Liver (tissue), 9 donors: ENCODE measurements around the gene GOSR2. TPM values are rescaled to one million over a fixed set of nuclear protein-coding genes. Genes with fewer than 3 reads are reported as not detected.
"Not testable (repeated sequence)": the region's sequence is repeated elsewhere in the genome, so short reads cannot be mapped to it uniquely, and the experiment has no call there.

Experiments used
- DNase-seq: peaks from one replicate; pipeline ENCODE4 v3.0.0-alpha.2; 2017; ENCODE audit warnings: low spot score
- H3K27ac ChIP-seq, 2 donors: one replicate each; pipeline ENCODE4 v1.7.0; 2013; ENCODE audit warnings: inconsistent platforms in 2 of 2, low read length in 2 of 2, control low read depth in 1 of 2, low read depth in 1 of 2, mild to moderate bottlenecking in 1 of 2
- H3K27me3 ChIP-seq, 4 donors: one replicate each; pipeline versions ENCODE4 v1.6.1 to v1.7.0; 2013; ENCODE audit warnings: low read length in 3 of 4, inconsistent platforms in 1 of 4, mild to moderate bottlenecking in 1 of 4, moderate library complexity in 1 of 4; ENCODE audit not compliant: control insufficient read depth in 4 of 4, insufficient read depth in 4 of 4
- H3K36me3 ChIP-seq, 4 donors: one replicate each; pipeline versions ENCODE4 v1.6.1 to v1.7.0; 2013; ENCODE audit warnings: low read length in 3 of 4, mild to moderate bottlenecking in 3 of 4, low read depth in 1 of 4, moderate library complexity in 1 of 4; ENCODE audit not compliant: control insufficient read depth in 4 of 4, insufficient read depth in 3 of 4
- H3K4me1 ChIP-seq, 4 donors: one replicate each; pipeline versions ENCODE4 v1.6.1 to v1.7.0; 2013; ENCODE audit warnings: low read length in 3 of 4, mild to moderate bottlenecking in 3 of 4, moderate library complexity in 1 of 4; ENCODE audit not compliant: control insufficient read depth in 4 of 4, insufficient read depth in 4 of 4
- H3K4me3 ChIP-seq, 3 donors: one replicate each; pipeline versions ENCODE4 v1.6.1 to v1.7.0; 2013; ENCODE audit warnings: low read length in 3 of 3, control low read depth in 1 of 3, low read depth in 1 of 3, mild to moderate bottlenecking in 1 of 3
- H3K9ac ChIP-seq, 2 donors: one replicate each; pipeline ENCODE4 v1.7.0; 2013; ENCODE audit warnings: low read length in 2 of 2, mild to moderate bottlenecking in 2 of 2, moderate library complexity in 2 of 2, control low read depth in 1 of 2, low read depth in 1 of 2
- H3K9me3 ChIP-seq, 4 donors: one replicate each; pipeline versions ENCODE4 v1.6.1 to v1.7.0; 2013; ENCODE audit warnings: low read length in 3 of 4; ENCODE audit not compliant: control insufficient read depth in 4 of 4
- EGR1 ChIP-seq, 2 donors: IDR thresholded peaks; 2 replicates each; pipeline ENCODE4 v1.6.1; 2016 to 2018; ENCODE audit warnings: antibody characterized with exemption in 2 of 2, low read depth in 2 of 2
- FOXA1 ChIP-seq: IDR thresholded peaks from 2 replicates; pipeline ENCODE4 v1.6.1; 2016; ENCODE audit warnings: antibody characterized with exemption
- FOXA2 ChIP-seq: IDR thresholded peaks from 2 replicates; pipeline ENCODE4 v1.6.1; 2016; ENCODE audit warnings: antibody characterized with exemption
- HNF4A ChIP-seq, 2 donors: conservative IDR thresholded peaks; 2 replicates each; pipeline ENCODE4 v1.6.1; 2016; ENCODE audit warnings: antibody characterized with exemption in 2 of 2, mild to moderate bottlenecking in 2 of 2
- HNF4G ChIP-seq: IDR thresholded peaks from 2 replicates; pipeline ENCODE4 v1.6.1; 2016; ENCODE audit warnings: antibody characterized with exemption
- JUND ChIP-seq, 2 donors: IDR thresholded peaks; 2 replicates each; pipeline ENCODE4 v1.6.1; 2016; ENCODE audit warnings: antibody characterized with exemption in 2 of 2
- MAX ChIP-seq: IDR thresholded peaks from 2 replicates; pipeline ENCODE4 v1.6.1; 2016; ENCODE audit warnings: antibody characterized with exemption
- NR2F2 ChIP-seq: IDR thresholded peaks from 2 replicates; pipeline ENCODE4 v1.6.1; 2016; ENCODE audit warnings: antibody characterized with exemption
- RAD21 ChIP-seq, 2 donors: IDR thresholded peaks; 2 replicates each; pipeline ENCODE4 v1.6.1; 2016; ENCODE audit warnings: antibody characterized with exemption in 2 of 2, mild to moderate bottlenecking in 2 of 2
- REST ChIP-seq: IDR thresholded peaks from 2 replicates; pipeline ENCODE4 v1.6.1; 2016; ENCODE audit warnings: antibody characterized with exemption, mild to moderate bottlenecking
- TAF1 ChIP-seq: conservative IDR thresholded peaks from 2 replicates; pipeline ENCODE4 v1.6.1; 2016; ENCODE audit warnings: antibody characterized with exemption, mild to moderate bottlenecking
- WGBS: extraction: QIAGEN DNeasy Blood & Tissue Kit; methylation state at CpG from one replicate; pipeline ENCODE4 v1.1.7; 2013; 5-methylcytosine and 5-hydroxymethylcytosine counted together
- polyA plus RNA-seq, 2 donors: library from polyadenylated mRNA; stranded (reverse) in 1 of 2; unstranded in 1 of 2; fragments of 200-250 nt in 1 of 2; fragments of >200 nt in 1 of 2; fragmentation: Nextera tagmentation in 1 of 2; extraction: Ambion mirVana in 1 of 2; gene quantifications; one replicate each; pipeline versions ENCODE4 v1.2.1 to v1.2.3, GENCODE V29; 2013 to 2015
- total RNA-seq, 2 donors: library from RNA; depleted of rRNA; stranded (reverse); fragments of >200 nt; gene quantifications; one replicate each; pipeline ENCODE4 v1.2.3, GENCODE V29; 2014
- TF ChIP-seq, protein P1 (sequence below): fragments of 150-350 bp; IDR thresholded peaks from 2 replicates; pipeline ENCODE4 v1.5.1; 2017; ENCODE audit warnings: improper control_type of control experiment, low read depth, low read length; ENCODE audit not compliant: missing input control
- TF ChIP-seq, protein P2 (sequence below): IDR thresholded peaks from 2 replicates; pipeline ENCODE4 v1.6.1; 2016; ENCODE audit warnings: antibody characterized with exemption
- donor health status: healthy.
- donor health status: healthy.
- donor health status: healthy.
- donor health status: healthy.
- donor health status: healthy.

GOSR2 gene
- total and polyA plus RNA-seq, 4 donors: 19.9 to 43.8 (median 21.0) TPM

DNA sequence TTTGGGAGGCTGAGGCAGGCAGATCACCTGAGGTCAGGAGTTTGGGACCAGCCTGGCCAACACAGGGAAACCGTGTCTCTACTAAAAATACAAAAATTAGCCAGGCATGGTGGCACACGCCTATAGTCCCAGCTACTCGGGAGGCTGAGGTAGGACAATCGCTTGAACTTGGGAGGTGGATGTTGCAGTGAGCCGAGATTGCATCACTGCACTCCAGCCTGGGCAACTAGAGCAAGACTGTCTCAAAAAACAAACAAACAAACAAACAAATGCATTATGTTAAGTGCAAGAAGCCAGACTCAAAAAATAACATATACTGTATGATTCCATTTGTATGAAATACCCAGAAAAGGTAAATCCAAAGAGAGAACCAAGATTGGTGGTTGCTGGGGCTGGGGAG, 65.0 kb downstream of the GOSR2 start:
- not testable (repeated sequence) for H3K4me3 ChIP-seq, H3K9ac ChIP-seq, H3K27me3 ChIP-seq, H3K9me3 ChIP-seq, H3K36me3 ChIP-seq, H3K27ac ChIP-seq, DNase-seq
- peak in 1 of 2 donors; percentile 16 for TF ChIP-seq HNF4A (conservative IDR thresholded peaks at IDR 0.05)
- 57% methylated on average over 5 of the region's 5 CpGs for WGBS
- peaks cover 5 to 13% (median 9%) of the 10 kb centered on the region in 4 donors for H3K4me1 ChIP-seq

DNA sequence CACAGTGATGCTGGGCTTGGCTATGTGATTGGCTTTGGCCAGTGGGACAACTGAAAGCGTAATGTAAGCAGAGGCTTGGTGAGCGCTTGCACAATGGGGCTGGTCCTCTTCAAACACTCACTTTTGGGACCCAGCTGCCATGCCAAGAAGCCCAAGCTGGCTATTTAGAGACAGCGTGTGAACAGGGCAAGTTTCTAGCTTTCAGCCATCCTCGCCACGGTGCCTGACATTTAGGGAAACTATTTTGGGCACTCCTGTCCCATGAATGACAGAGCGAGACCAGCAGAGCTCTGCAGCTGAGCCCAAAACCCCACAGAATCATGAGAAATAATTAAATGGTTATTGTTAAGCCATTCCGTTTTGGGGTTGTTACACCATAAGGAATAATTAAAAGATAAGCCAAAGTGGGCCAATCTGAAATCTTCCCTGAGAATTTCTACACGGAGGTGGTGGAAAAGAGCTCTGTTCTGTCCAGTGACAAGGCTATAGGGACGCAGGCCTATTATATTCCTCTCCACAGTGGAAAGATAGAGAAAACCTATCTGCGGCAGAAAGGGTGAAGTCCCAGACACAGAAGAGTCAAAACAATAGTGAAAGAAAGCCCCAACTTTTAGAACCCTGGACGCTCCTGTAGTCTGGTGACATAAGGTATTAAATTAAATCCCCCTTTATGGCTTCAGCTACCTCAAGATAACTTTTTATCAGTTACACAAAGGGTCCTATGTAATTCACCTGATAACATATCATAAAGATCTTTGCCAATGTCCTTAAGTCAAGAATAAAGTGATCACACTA, 66.9 kb downstream of the GOSR2 start:
- no peak for DNase-seq
- Histone ChIP-seq H3K27ac (no peak overlapping the region), H3K27me3 (no peaks in the 10 kb centered on the region), H3K9me3 (no peaks in the 10 kb centered on the region), H3K4me1 (peaks cover 0 to under 1% (median 0%) of the 10 kb centered on the region in 4 donors), H3K4me3 (no peak overlapping the region), H3K36me3 (no peaks in the 10 kb centered on the region), H3K9ac (no peak overlapping the region)
- 68% methylated on average over 11 of the region's 11 CpGs for WGBS
- no peak for TF ChIP-seq NR2F2

DNA sequence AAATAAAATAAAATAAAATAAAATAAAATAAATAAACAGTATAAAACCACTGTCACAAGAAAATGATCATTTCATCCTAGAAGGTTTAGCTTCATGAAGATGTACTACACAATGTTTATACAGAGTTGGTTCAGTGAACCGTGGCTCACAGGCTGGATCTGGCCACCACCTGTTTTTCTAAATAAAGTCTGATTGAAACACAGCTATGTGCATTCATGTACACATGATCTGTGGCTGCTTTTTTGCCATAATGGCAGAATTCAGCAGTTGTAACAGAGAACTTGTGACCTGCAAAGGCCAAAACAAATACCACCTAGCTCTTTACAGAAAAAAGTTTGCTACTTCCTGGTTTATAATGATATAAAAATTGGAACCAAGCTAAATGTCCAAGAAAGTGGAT, 68.7 kb downstream of the GOSR2 start:
- WGBS: 49% methylated on average over 1 of the region's 1 CpG
- Histone ChIP-seq H3K36me3 (no peaks in the 10 kb centered on the region), H3K27me3 (no peaks in the 10 kb centered on the region), H3K9ac (no peak overlapping the region), H3K9me3 (no peaks in the 10 kb centered on the region), H3K4me1 (no peaks in the 10 kb centered on the region), H3K4me3 (no peak overlapping the region), H3K27ac (no peak overlapping the region)
- DNase-seq: no peak
- no peak for TF ChIP-seq HNF4A (conservative IDR thresholded peaks at IDR 0.05)
- TF ChIP-seq MAX: no peak
- no peak for TF ChIP-seq EGR1 (IDR thresholded peaks at IDR 0.05; ENCODE audit: low read depth in 2 of 2)
- TF ChIP-seq, protein P1, sequence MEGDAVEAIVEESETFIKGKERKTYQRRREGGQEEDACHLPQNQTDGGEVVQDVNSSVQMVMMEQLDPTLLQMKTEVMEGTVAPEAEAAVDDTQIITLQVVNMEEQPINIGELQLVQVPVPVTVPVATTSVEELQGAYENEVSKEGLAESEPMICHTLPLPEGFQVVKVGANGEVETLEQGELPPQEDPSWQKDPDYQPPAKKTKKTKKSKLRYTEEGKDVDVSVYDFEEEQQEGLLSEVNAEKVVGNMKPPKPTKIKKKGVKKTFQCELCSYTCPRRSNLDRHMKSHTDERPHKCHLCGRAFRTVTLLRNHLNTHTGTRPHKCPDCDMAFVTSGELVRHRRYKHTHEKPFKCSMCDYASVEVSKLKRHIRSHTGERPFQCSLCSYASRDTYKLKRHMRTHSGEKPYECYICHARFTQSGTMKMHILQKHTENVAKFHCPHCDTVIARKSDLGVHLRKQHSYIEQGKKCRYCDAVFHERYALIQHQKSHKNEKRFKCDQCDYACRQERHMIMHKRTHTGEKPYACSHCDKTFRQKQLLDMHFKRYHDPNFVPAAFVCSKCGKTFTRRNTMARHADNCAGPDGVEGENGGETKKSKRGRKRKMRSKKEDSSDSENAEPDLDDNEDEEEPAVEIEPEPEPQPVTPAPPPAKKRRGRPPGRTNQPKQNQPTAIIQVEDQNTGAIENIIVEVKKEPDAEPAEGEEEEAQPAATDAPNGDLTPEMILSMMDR: no peak
- no peak for TF ChIP-seq JUND (IDR thresholded peaks at IDR 0.05)
- TF ChIP-seq HNF4G: no peak
- TF ChIP-seq FOXA1: no peak
- TF ChIP-seq FOXA2: no peak
- TF ChIP-seq RAD21 (IDR thresholded peaks at IDR 0.05): no peak
- TF ChIP-seq, protein P2, sequence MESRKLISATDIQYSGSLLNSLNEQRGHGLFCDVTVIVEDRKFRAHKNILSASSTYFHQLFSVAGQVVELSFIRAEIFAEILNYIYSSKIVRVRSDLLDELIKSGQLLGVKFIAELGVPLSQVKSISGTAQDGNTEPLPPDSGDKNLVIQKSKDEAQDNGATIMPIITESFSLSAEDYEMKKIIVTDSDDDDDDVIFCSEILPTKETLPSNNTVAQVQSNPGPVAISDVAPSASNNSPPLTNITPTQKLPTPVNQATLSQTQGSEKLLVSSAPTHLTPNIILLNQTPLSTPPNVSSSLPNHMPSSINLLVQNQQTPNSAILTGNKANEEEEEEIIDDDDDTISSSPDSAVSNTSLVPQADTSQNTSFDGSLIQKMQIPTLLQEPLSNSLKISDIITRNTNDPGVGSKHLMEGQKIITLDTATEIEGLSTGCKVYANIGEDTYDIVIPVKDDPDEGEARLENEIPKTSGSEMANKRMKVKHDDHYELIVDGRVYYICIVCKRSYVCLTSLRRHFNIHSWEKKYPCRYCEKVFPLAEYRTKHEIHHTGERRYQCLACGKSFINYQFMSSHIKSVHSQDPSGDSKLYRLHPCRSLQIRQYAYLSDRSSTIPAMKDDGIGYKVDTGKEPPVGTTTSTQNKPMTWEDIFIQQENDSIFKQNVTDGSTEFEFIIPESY: no peak
- no peak for TF ChIP-seq REST
- TF ChIP-seq TAF1: no peak
